Testis (tissue), 2 donors: Measurements from ENCODE around the gene ARHGAP26.

Experiments used
- CTCF ChIP-seq, 3 experiments: fragments of 450-650 bp in 2 of 3; fragments of 200-600 bp in 1 of 3; sonication (generic) in 1 of 3; IDR thresholded peaks; one replicate each; pipeline ENCODE4 v1.5.1; 2016 to 2019; ENCODE audit warnings: antibody characterized with exemption in 3 of 3, mild to moderate bottlenecking in 2 of 3, moderate library complexity in 1 of 3
- POLR2A ChIP-seq: fragments of 450-650 bp; IDR thresholded peaks from one replicate; pipeline ENCODE4 v1.6.1; 2017; ENCODE audit warnings: antibody characterized with exemption, mild to moderate bottlenecking, moderate library complexity

- TF ChIP-seq CTCF (IDR thresholded peaks at IDR 0.05) (no peak), POLR2A (no peak)
Observed at GRCh38 chr5:142872795-142873194, 102.6 kb downstream of the ARHGAP26 start.
